Esophagus squamous epithelium (tissue), 4 donors: ENCODE measurements around the gene RASAL2.

Source experiments
- POLR2A ChIP-seq, 4 donors: fragments of 450-650 bp; IDR thresholded peaks; one replicate each; pipeline ENCODE4 v1.6.1; 2017; ENCODE audit warnings: antibody characterized with exemption in 4 of 4, mild to moderate bottlenecking in 4 of 4, moderate library complexity in 3 of 4
- TF ChIP-seq, protein P1 (sequence below), 6 experiments: fragments of 450-650 bp in 4 of 6; fragments of 200-600 bp in 2 of 6; sonication (generic) in 2 of 6; IDR thresholded peaks; one replicate each; pipeline ENCODE4 v1.5.1; 2016 to 2019; ENCODE audit warnings: antibody characterized with exemption in 6 of 6, mild to moderate bottlenecking in 4 of 6, moderate library complexity in 4 of 6

DNA sequence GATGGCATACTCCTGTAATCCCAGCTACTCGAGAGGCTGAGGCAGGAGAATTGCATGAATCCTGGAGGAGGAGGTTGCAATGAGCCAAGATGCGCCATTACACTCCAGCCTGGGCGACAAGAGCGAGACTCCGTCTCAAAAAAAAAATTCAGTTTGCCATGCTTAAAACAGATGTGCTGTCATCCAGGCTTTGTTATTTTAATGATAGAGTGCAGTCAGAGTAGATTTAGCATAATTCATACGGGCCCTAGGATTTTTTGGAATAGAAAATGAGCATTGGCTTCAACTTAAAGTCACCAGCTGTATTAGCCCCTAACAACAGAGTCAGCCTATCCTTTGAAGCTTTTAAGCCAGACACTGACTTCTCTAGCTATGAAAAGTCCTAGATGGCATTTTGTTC lies 124.6 kb downstream of the RASAL2 start:
- TF ChIP-seq, protein P1, sequence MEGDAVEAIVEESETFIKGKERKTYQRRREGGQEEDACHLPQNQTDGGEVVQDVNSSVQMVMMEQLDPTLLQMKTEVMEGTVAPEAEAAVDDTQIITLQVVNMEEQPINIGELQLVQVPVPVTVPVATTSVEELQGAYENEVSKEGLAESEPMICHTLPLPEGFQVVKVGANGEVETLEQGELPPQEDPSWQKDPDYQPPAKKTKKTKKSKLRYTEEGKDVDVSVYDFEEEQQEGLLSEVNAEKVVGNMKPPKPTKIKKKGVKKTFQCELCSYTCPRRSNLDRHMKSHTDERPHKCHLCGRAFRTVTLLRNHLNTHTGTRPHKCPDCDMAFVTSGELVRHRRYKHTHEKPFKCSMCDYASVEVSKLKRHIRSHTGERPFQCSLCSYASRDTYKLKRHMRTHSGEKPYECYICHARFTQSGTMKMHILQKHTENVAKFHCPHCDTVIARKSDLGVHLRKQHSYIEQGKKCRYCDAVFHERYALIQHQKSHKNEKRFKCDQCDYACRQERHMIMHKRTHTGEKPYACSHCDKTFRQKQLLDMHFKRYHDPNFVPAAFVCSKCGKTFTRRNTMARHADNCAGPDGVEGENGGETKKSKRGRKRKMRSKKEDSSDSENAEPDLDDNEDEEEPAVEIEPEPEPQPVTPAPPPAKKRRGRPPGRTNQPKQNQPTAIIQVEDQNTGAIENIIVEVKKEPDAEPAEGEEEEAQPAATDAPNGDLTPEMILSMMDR (IDR thresholded peaks at IDR 0.05) = no peak
- no peak for TF ChIP-seq POLR2A (IDR thresholded peaks at IDR 0.05)
